EH (cell line): ENCODE data around the gene ZNF263.

Experiments used
- DNase-seq: peaks from one replicate; pipeline ENCODE4 v3.0.0-alpha.2; 2015; ENCODE audit warnings: low read depth

Gene ZNF263

DNA sequence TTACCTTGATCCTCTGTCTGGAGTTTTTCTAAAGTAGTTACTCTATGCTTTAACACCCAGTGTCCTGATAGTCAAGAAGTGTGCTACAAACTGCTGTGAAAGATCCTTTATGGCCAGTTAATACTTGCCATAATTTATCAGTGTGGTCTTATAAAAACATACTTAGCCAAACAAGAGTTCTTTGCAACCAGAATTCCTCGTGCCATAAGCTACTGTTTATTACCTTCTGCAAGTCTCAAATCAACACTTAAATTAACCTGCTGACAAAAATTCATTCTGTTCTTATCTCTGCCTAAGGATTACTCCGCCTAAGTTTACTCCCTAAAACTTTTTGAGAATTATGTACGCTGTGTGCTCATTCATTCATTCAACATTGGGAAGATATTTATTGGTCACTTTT, 44.8 kb downstream of the ZNF263 start:
- no peak for DNase-seq

DNA sequence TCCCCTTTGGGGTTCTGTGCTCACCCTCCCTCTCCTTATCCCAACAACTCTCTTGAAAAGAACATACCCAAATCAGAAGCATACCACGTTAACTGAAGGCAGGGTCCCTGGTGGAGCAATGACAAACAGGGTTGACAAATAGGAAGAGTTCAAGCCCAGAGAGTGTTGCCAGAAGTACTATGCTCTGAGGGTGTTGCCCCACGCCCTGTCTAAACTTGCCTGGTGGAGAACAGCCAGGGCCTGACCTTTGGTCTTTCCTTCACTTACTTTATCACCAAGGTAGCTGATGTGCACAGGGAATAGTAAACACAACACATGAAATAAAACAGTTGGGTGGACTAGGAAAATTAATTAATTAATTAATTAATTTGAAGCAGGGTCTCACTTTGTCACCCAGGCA, 45.4 kb downstream of the ZNF263 start:
- DNase-seq = no peak
